ENCODE data around the gene CRHBP.

GRCh38 chr5:76947082-76947503 is 5.8 kb upstream of the CRHBP start:
- TF ChIP-seq CTCF (IDR thresholded peaks at IDR 0.05; ENCODE audit: extremely low read depth in 1 of 2, insufficient read depth in 1 of 2, low read depth in 1 of 2, low read length in 2 of 2) (no peak), POLR2A (IDR thresholded peaks at IDR 0.05; ENCODE audit: low read depth, low read length) (no peak), EZH2 (IDR thresholded peaks at IDR 0.05; ENCODE audit: borderline replicate concordance, low read depth, low read length, severe bottlenecking) (no peak), GATA2 (IDR thresholded peaks at IDR 0.05; ENCODE audit: insufficient read depth, insufficient read length, low read depth, low read length) (no peak), JUN (IDR thresholded peaks at IDR 0.05; ENCODE audit: borderline replicate concordance, insufficient read depth, insufficient read length, low read depth) (no peak), MAX (IDR thresholded peaks at IDR 0.05; ENCODE audit: insufficient read depth, insufficient read length) (no peak), POLR2AphosphoS5 (IDR thresholded peaks at IDR 0.05; ENCODE audit: insufficient read depth, low read depth, low read length) (no peak)
